Measurements from ENCODE around the gene FCRL6.

FCRL6 gene

GRCh38 chr1:159821171-159821867, 19.2 kb downstream of the FCRL6 start:
- Histone ChIP-seq H3K4me2 (ENCODE audit: low read depth, low read length, poor library complexity, severe bottlenecking) (no peak overlapping the region), H3F3A (ENCODE audit: insufficient read depth) (no peaks in the 10 kb centered on the region), H3K36me3 (ENCODE audit: low read length) (no peaks in the 10 kb centered on the region), H3K9ac (ENCODE audit: low read length) (no peak overlapping the region), H3K27me3 (ENCODE audit: low read length) (no peaks in the 10 kb centered on the region), H3K79me2 (ENCODE audit: insufficient read depth, low read length) (no peaks in the 10 kb centered on the region), H2AFZ (ENCODE audit: low read depth, low read length, severe bottlenecking) (no peak overlapping the region), H3K9me3 (ENCODE audit: insufficient read depth, low read length) (no peaks in the 10 kb centered on the region), H3K4me3 (ENCODE audit: insufficient read depth, low read length, poor library complexity, severe bottlenecking) (no peak overlapping the region), H4K20me1 (ENCODE audit: low read depth, low read length) (no peaks in the 10 kb centered on the region), H3K27ac (ENCODE audit: low read depth, low read length) (no peak overlapping the region), H3K9me2 (replicated peaks; ENCODE audit: insufficient read depth, low read length) (no peaks in the 10 kb centered on the region)
- TF ChIP-seq EZH2phosphoT487 (conservative IDR thresholded peaks at IDR 0.05; ENCODE audit: low read length) (no peak), CTCF (IDR thresholded peaks at IDR 0.05; ENCODE audit: insufficient read depth, low read length, poor library complexity, severe bottlenecking) (no peak)

GRCh38 chr1:159823406-159823805, 21.2 kb downstream of the FCRL6 start:
- no peak for TF ChIP-seq CTCF (IDR thresholded peaks at IDR 0.05; ENCODE audit: insufficient read depth, low read length, poor library complexity, severe bottlenecking)
- no peak for TF ChIP-seq EZH2phosphoT487 (conservative IDR thresholded peaks at IDR 0.05; ENCODE audit: low read length)
- no peak overlapping the region for H3K27ac ChIP-seq (ENCODE audit: low read depth, low read length)
- no peaks in the 10 kb centered on the region for H3F3A ChIP-seq (ENCODE audit: insufficient read depth)
- H3K4me2 ChIP-seq (ENCODE audit: low read depth, low read length, poor library complexity, severe bottlenecking): no peak overlapping the region
- H3K9ac ChIP-seq (ENCODE audit: low read length): no peak overlapping the region
- H3K9me2 ChIP-seq (replicated peaks; ENCODE audit: insufficient read depth, low read length): no peaks in the 10 kb centered on the region
- H3K9me3 ChIP-seq (ENCODE audit: insufficient read depth, low read length): no peaks in the 10 kb centered on the region
- no peak overlapping the region for H3K4me3 ChIP-seq (ENCODE audit: insufficient read depth, low read length, poor library complexity, severe bottlenecking)
- H3K36me3 ChIP-seq (ENCODE audit: low read length): no peaks in the 10 kb centered on the region
- H3K27me3 ChIP-seq (ENCODE audit: low read length): no peaks in the 10 kb centered on the region
- no peaks in the 10 kb centered on the region for H4K20me1 ChIP-seq (ENCODE audit: low read depth, low read length)
- H3K79me2 ChIP-seq (ENCODE audit: insufficient read depth, low read length): no peaks in the 10 kb centered on the region
- no peak overlapping the region for H2AFZ ChIP-seq (ENCODE audit: low read depth, low read length, severe bottlenecking)

DNA sequence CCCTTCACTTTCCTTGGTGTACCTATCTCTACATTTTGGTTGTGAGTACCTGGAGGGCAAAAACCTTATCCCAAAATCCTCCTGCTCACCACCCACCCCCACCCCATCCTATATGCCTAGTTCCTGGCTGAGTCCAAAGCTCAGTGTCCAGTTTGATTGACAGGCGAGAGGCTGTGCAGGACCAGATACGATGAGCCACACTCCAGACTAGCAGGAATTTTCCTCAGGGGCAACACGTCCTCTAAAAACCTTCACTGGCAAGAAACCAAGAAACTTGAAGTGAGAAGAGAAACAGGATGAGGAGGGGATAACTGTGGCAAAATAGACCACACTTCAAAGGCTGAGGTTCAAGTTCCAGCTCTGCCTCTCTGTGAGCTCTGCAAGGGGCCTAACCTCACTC, 23.4 kb downstream of the FCRL6 start:
- H3K4me2 ChIP-seq (ENCODE audit: low read depth, low read length, poor library complexity, severe bottlenecking): no peak overlapping the region
- no peak for TF ChIP-seq EZH2phosphoT487 (conservative IDR thresholded peaks at IDR 0.05; ENCODE audit: low read length)
- no peak for TF ChIP-seq CTCF (IDR thresholded peaks at IDR 0.05; ENCODE audit: insufficient read depth, low read length, poor library complexity, severe bottlenecking)

More for the DNA sequence above, 23.4 kb downstream of the FCRL6 start:
- H3F3A ChIP-seq (ENCODE audit: insufficient read depth): no peaks in the 10 kb centered on the region
- no peaks in the 10 kb centered on the region for H3K36me3 ChIP-seq (ENCODE audit: low read length)
- no peak overlapping the region for H3K4me3 ChIP-seq (ENCODE audit: insufficient read depth, low read length, poor library complexity, severe bottlenecking)
- no peak overlapping the region for H2AFZ ChIP-seq (ENCODE audit: low read depth, low read length, severe bottlenecking)
- no peaks in the 10 kb centered on the region for H3K9me3 ChIP-seq (ENCODE audit: insufficient read depth, low read length)
- H3K9me2 ChIP-seq (replicated peaks; ENCODE audit: insufficient read depth, low read length): no peaks in the 10 kb centered on the region
- H3K27ac ChIP-seq (ENCODE audit: low read depth, low read length): no peak overlapping the region
- H3K79me2 ChIP-seq (ENCODE audit: insufficient read depth, low read length): no peaks in the 10 kb centered on the region
- no peak overlapping the region for H3K9ac ChIP-seq (ENCODE audit: low read length)
- no peaks in the 10 kb centered on the region for H3K27me3 ChIP-seq (ENCODE audit: low read length)
- H4K20me1 ChIP-seq (ENCODE audit: low read depth, low read length): no peaks in the 10 kb centered on the region
